Right ventricle myocardium inferior (tissue), 1 donor: Measurements from ENCODE around the gene DSTYK. TPM values are rescaled to one million over a fixed set of nuclear protein-coding genes. Genes with fewer than 3 reads are reported as not detected.
"Not testable (repeated sequence)": the region's sequence is repeated elsewhere in the genome, so short reads cannot be mapped to it uniquely, and the experiment has no call there.

Experiments
- ATAC-seq: fragments of 200-7000 bp; cut with Tn5 transposase; one replicate; pipeline ENCODE4 v1.9.1; 2020; ENCODE audit warnings: mild to moderate bottlenecking, moderate library complexity
- DNase-seq: peaks from one replicate; pipeline ENCODE4 v3.0.0; 2021; ENCODE audit errors: missing footprints
- intact Hi-C: fragments of 100-400 bp; cut with DNase I; formaldehyde crosslinking; loops from one replicate; pipeline ENCODE4 v1.11.0; 2022
- total RNA-seq: library from RNA; stranded (reverse); fragmentation: NEBNext Ultra II Directional; extraction: Animal tissue kit (Norgen Biotek cat#: 25700); gene quantifications from one replicate; pipeline ENCODE4 v1.2.1, GENCODE V29; 2021
- donor health status: DM: no; HTN: yes; CAD: no; lungs with severe emphysema.

DSTYK gene
- total RNA-seq, 1 donor from 2014 or later, result 5.2 TPM

- intact Hi-C loops, result no loop called here
- no peak for ATAC-seq
- no peak for DNase-seq
Measured at GRCh38 chr1:205190845-205191577, 20.5 kb downstream of the DSTYK start.

GRCh38 chr1:205189131-205189530, 22.4 kb downstream of the DSTYK start:
- DNase-seq (no peak), ATAC-seq (no peak)
- intact Hi-C loops, result no loop called here

DNA sequence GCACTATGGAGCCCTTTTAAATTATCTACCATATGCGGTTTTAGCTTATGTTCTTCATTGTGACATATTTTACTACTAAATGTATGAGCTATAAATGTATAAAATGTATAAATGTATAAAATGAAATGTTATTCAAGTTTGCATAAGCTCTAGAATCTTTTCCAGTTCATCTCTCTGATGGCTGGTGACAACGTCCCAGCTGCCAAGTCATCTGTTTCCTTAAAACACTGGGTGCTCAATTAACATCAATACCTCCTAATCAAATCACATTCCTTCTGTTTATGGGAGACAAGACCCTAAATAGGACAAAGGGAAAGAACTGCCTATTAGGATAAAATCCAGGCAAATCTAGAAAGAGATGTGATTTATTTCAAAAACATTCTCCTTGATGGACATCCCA, 22.9 kb downstream of the DSTYK start:
- DNase-seq (no peak), ATAC-seq (no peak)
- intact Hi-C loops, result no loop called here

DNA sequence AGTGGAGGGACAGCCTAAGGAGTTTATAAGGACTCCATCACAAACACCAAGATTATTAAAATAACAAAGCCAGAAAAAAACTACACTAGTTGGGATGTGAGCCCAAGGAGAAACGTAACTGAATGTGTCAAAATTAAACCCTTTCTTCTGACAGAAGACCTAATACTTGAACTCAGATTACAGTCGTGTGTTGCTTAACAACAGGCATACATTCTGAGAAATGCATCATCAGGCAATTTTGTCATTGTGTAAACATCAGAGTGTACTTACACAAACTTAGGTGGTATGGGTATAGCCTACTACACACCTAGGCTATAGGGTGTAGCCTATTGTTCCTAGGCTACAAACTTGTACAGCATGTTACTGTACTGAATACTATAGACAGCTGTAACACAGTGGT, 23.4 kb downstream of the DSTYK start:
- ATAC-seq, result no peak
- intact Hi-C loops, result no loop called here
- DNase-seq, result no peak

- DNase-seq (no peak), ATAC-seq (no peak)
- intact Hi-C loops, result no loop called here
Measured at GRCh38 chr1:205187420-205187819, 24.1 kb downstream of the DSTYK start.

- intact Hi-C loops, result no loop called here
- ATAC-seq (no peak), DNase-seq (no peak)
Measured at GRCh38 chr1:205186191-205186590, 25.3 kb downstream of the DSTYK start.

GRCh38 chr1:205183676-205184335, 27.7 kb downstream of the DSTYK start:
- ATAC-seq (peak; percentile 48), DNase-seq (no peak)
- intact Hi-C loops, result no loop called here

DNA sequence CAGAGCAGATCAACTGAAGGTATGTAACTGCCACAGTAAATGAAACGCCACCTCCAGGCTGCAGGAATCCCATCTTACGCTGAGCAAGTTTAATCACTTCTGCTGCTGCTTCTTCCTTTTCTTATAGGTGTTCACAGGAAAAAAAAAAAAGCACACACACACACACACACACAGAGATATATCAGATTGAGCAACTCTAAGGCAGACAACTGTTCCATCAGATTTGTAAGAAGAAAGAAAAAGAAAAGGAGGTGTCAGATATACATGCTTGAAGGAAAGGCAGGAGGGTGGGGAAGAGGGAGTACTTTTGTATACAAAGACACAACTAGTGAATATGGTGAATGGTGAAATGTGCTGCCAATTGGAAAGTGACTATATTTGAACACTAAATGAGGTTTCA, 28.6 kb downstream of the DSTYK start:
- ATAC-seq (no peak), DNase-seq (no peak)
- intact Hi-C loops, result no loop called here

- ATAC-seq, intact Hi-C loops, DNase-seq: not testable (repeated sequence)
Measured at GRCh38 chr1:205180331-205180730, 31.2 kb downstream of the DSTYK start.

DNA sequence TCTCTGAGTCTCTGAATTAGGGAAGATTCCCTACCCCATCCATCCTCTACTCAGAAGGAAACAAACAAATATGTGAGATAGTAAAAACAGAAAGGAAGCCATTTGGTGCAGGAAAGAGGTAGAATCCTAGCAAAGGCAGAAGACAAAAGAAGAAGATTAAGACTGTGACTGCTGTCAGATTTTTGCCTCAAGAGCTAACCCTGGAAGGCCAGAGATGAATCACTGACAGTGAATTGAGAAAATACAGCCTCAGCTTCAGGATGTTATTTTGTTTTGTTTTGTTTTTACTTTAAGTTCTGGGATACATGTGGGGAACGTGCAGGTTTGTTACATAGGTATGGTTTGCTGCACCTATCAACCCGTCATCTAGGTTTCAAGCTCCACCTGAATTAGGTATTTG, 31.7 kb downstream of the DSTYK start:
- ATAC-seq (no peak), DNase-seq (no peak)
- intact Hi-C loops, result no loop called here

GRCh38 chr1:205172729-205173366, 38.7 kb downstream of the DSTYK start:
- intact Hi-C loops, result no loop called here
- ATAC-seq (no peak), DNase-seq (no peak)

- intact Hi-C loops, result no loop called here
- ATAC-seq (no peak), DNase-seq (no peak)
Measured at GRCh38 chr1:205171369-205171768, 40.1 kb downstream of the DSTYK start.

- DNase-seq (no peak), ATAC-seq (no peak)
- intact Hi-C loops, result no loop called here
Measured at GRCh38 chr1:205170532-205171269, 40.8 kb downstream of the DSTYK start.

- intact Hi-C loops, result no loop called here
- no peak for DNase-seq
- ATAC-seq, result no peak
Measured at GRCh38 chr1:205169248-205169647, 42.3 kb downstream of the DSTYK start.

DNA sequence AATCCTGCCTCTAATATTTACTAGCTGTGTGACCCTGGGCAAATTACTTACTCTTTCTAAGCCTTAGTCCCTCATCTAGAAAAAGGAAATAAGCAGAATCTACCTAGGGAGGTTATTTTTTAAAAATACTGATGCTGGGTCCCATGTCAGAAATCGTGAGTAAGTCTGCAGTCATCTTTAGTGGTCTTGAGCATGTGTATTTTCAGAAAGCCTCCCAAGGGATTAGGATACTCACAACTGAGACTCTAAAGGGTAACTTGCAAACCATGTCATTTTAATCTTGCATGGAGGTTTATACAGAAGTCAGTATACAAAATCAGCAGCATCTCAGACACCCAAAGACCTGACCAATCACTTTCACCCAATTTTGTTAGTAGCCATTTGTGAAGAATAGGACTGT, 43.2 kb downstream of the DSTYK start:
- intact Hi-C loops, result no loop called here
- DNase-seq, result no peak
- no peak for ATAC-seq

- intact Hi-C loops, result no loop called here
- ATAC-seq, result no peak
- no peak for DNase-seq
Measured at GRCh38 chr1:205162301-205162700, 49.2 kb downstream of the DSTYK start.

DNA sequence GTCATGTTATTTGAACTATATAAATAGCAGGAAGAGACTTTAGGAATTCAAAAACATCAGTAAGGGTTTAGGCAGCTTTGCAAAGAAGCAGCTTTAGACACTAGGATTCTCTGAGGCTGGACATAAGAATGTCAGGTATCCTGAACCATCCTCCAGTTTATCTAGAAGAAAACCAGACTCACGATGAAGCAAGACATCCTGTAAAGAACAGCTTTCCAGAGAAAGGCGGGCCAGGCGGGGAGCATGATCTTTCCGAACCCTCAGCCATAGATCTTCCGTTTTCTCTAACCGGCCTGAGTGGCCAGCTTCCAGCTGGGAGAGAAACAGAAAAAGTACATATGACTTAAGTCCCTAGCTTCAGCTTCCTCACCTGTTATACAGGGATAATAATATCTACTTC, 50.4 kb downstream of the DSTYK start:
- intact Hi-C loops, result no loop called here
- DNase-seq (no peak), ATAC-seq (no peak)

GRCh38 chr1:205158048-205158616, 53.4 kb downstream of the DSTYK start:
- ATAC-seq (no peak), DNase-seq (no peak)
- intact Hi-C loops, result no loop called here

DNA sequence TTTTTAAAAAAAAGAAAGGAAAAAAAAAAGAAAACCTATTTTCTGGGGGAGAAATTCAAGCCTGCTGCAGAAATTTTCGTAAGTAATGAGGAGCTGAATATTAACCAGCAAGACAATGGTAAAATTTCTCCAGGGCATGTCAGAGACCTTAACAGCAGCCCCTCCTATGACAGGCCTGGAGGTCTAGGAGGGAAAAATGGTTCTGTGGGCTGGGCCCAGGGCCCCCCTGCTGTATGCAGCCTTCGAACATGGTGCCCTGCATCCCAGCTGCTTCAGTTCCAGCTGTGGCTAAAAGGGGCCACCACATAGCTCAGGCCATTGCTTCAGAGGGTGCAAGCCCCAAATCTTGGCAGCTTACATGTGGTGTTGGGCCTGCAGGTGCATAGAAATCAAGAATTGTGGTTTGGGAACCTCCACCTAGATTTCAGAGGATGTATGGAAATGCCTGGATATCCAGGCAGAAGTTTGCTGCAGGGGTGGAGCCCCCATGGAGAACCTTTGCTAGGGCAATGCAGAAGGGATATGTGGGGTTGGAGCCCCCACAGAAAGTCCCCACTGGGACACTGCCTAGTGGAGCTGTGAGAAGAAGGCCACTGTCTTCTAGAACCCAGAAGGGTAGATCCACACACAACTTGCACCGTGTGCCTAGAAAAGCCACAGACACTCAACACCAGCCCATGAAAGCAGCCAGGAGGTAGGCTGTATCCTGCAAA, 55.7 kb downstream of the DSTYK start:
- ATAC-seq, intact Hi-C loops, DNase-seq: not testable (repeated sequence)
